ENCODE results near the gene LRRC8C. TPM values are rescaled to one million over a fixed set of nuclear protein-coding genes. Genes with fewer than 3 reads are reported as not detected.
"Not testable (repeated sequence)": the region's sequence is repeated elsewhere in the genome, so short reads cannot be mapped to it uniquely, and the experiment has no call there.

LRRC8C gene
- total RNA-seq, 2 donors from 2014 or later = 15.8 to 25.4 TPM

GRCh38 chr1:89610457-89611011, 22.4 kb upstream of the LRRC8C start:
- H3K4me1 Mint-ChIP-seq (ENCODE audit: low read depth in 2 of 2) = peaks cover 55 to 79% of the 10 kb centered on the region in 2 donors
- no peak for DNase-seq (ENCODE audit: low spot score)

GRCh38 chr1:89611721-89612120, 21.2 kb upstream of the LRRC8C start:
- H3K4me3 Mint-ChIP-seq = peak overlapping the region; percentile 87
- H3K27me3 Mint-ChIP-seq = peaks cover 0 to 4% of the 10 kb centered on the region in 2 donors
- H3K4me1 Mint-ChIP-seq (ENCODE audit: low read depth in 2 of 2) = peaks cover 48 to 67% of the 10 kb centered on the region in 2 donors
- H3K36me3 Mint-ChIP-seq = no peaks in the 10 kb centered on the region
- H3K27ac Mint-ChIP-seq = peak overlapping the region; percentile 81 to 89
- ATAC-seq = peak; percentile 85 to 91
- H3K9me3 Mint-ChIP-seq = no peaks in the 10 kb centered on the region
- no peak for DNase-seq (ENCODE audit: low spot score)

More at GRCh38 chr1:89610457-89611011, 22.4 kb upstream of the LRRC8C start:
- H3K4me3 Mint-ChIP-seq = peak overlapping the region; percentile 87
- peak; percentile 17 to 21 for ATAC-seq
- peaks cover 0 to 4% of the 10 kb centered on the region in 2 donors for H3K27me3 Mint-ChIP-seq
- H3K9me3 Mint-ChIP-seq = no peaks in the 10 kb centered on the region
- no peaks in the 10 kb centered on the region for H3K36me3 Mint-ChIP-seq
- H3K27ac Mint-ChIP-seq = peak overlapping the region; percentile 81 to 89

GRCh38 chr1:89613928-89614327, 19.0 kb upstream of the LRRC8C start:
- H3K27me3 Mint-ChIP-seq = peaks cover 0 to 4% of the 10 kb centered on the region in 2 donors
- H3K27ac Mint-ChIP-seq = peak overlapping the region in 1 of 2 donors; percentile 24
- no peaks in the 10 kb centered on the region for H3K36me3 Mint-ChIP-seq
- ATAC-seq = no peak
- no peak for DNase-seq (ENCODE audit: low spot score)
- H3K9me3 Mint-ChIP-seq = no peaks in the 10 kb centered on the region
- no peak overlapping the region for H3K4me3 Mint-ChIP-seq
- H3K4me1 Mint-ChIP-seq (ENCODE audit: low read depth in 2 of 2) = peaks cover 29 to 45% of the 10 kb centered on the region in 2 donors

GRCh38 chr1:89615676-89616598, 17.0 kb upstream of the LRRC8C start:
- no peak overlapping the region for H3K4me3 Mint-ChIP-seq
- peaks cover 23 to 37% of the 10 kb centered on the region in 2 donors for H3K4me1 Mint-ChIP-seq (ENCODE audit: low read depth in 2 of 2)

GRCh38 chr1:89616844-89617627, 15.9 kb upstream of the LRRC8C start:
- peaks cover 19 to 28% of the 10 kb centered on the region in 2 donors for H3K4me1 Mint-ChIP-seq (ENCODE audit: low read depth in 2 of 2)
- DNase-seq (ENCODE audit: low spot score) = no peak
- no peak overlapping the region for H3K27ac Mint-ChIP-seq
- no peaks in the 10 kb centered on the region for H3K36me3 Mint-ChIP-seq
- peaks cover 0 to 4% of the 10 kb centered on the region in 2 donors for H3K27me3 Mint-ChIP-seq
- H3K4me3 Mint-ChIP-seq = no peak overlapping the region
- H3K9me3 Mint-ChIP-seq = no peaks in the 10 kb centered on the region
- ATAC-seq = no peak

More at GRCh38 chr1:89615676-89616598, 17.0 kb upstream of the LRRC8C start:
- ATAC-seq (no peak), DNase-seq (ENCODE audit: low spot score) (no peak)
- Mint-ChIP-seq H3K36me3 (no peaks in the 10 kb centered on the region), H3K27ac (peak overlapping the region in 1 of 2 donors; percentile 53), H3K9me3 (no peaks in the 10 kb centered on the region), H3K27me3 (peaks cover 0 to 4% of the 10 kb centered on the region in 2 donors)

GRCh38 chr1:89620664-89621063, 12.3 kb upstream of the LRRC8C start:
- peak overlapping the region; percentile 1 to 42 for H3K27ac Mint-ChIP-seq
- ATAC-seq = no peak
- no peaks in the 10 kb centered on the region for H3K27me3 Mint-ChIP-seq
- DNase-seq (ENCODE audit: low spot score) = no peak
- peaks cover 6% of the 10 kb centered on the region in 2 donors for H3K4me1 Mint-ChIP-seq (ENCODE audit: low read depth in 2 of 2)
- H3K9me3 Mint-ChIP-seq = no peaks in the 10 kb centered on the region
- peak overlapping the region; percentile 36 for H3K4me3 Mint-ChIP-seq
- H3K36me3 Mint-ChIP-seq = no peaks in the 10 kb centered on the region

- Mint-ChIP-seq H3K9me3 (no peaks in the 10 kb centered on the region), H3K36me3 (no peaks in the 10 kb centered on the region), H3K27me3 (no peaks in the 10 kb centered on the region), H3K27ac (peak overlapping the region in 1 of 2 donors; percentile 35), H3K4me3 (no peak overlapping the region), H3K4me1 (ENCODE audit: low read depth in 2 of 2) (peaks cover 9 to 11% of the 10 kb centered on the region in 2 donors)
- DNase-seq (ENCODE audit: low spot score) (no peak), ATAC-seq (no peak)
These were observed 10.0 kb upstream of the LRRC8C start for GRCh38 chr1:89622895-89623294.

- Mint-ChIP-seq H3K9me3 (no peaks in the 10 kb centered on the region), H3K27ac (no peak overlapping the region), H3K36me3 (no peaks in the 10 kb centered on the region), H3K4me1 (ENCODE audit: low read depth in 2 of 2) (peaks cover 9 to 21% of the 10 kb centered on the region in 2 donors), H3K4me3 (no peak overlapping the region), H3K27me3 (no peaks in the 10 kb centered on the region)
- no peak for DNase-seq (ENCODE audit: low spot score)
- no peak for ATAC-seq
These were observed 8.6 kb upstream of the LRRC8C start for GRCh38 chr1:89624314-89624713.

- Mint-ChIP-seq H3K36me3 (no peaks in the 10 kb centered on the region), H3K4me1 (ENCODE audit: low read depth in 2 of 2) (peaks cover 9 to 25% of the 10 kb centered on the region in 2 donors), H3K4me3 (no peak overlapping the region), H3K27me3 (no peaks in the 10 kb centered on the region), H3K9me3 (no peaks in the 10 kb centered on the region), H3K27ac (no peak overlapping the region)
- ATAC-seq (no peak), DNase-seq (ENCODE audit: low spot score) (no peak)
These were observed 8.1 kb upstream of the LRRC8C start for GRCh38 chr1:89624715-89625323.

- no peak overlapping the region for H3K27ac Mint-ChIP-seq
- no peak overlapping the region for H3K4me3 Mint-ChIP-seq
- peaks cover 18 to 41% of the 10 kb centered on the region in 2 donors for H3K4me1 Mint-ChIP-seq (ENCODE audit: low read depth in 2 of 2)
- DNase-seq (ENCODE audit: low spot score) (no peak), ATAC-seq (no peak)
- H3K27me3 Mint-ChIP-seq = no peaks in the 10 kb centered on the region
- no peaks in the 10 kb centered on the region for H3K36me3 Mint-ChIP-seq
- no peaks in the 10 kb centered on the region for H3K9me3 Mint-ChIP-seq
These were observed 5.3 kb upstream of the LRRC8C start for GRCh38 chr1:89627596-89627962.

- no peak for DNase-seq (ENCODE audit: low spot score)
- Mint-ChIP-seq H3K9me3 (no peaks in the 10 kb centered on the region), H3K27me3 (no peaks in the 10 kb centered on the region), H3K27ac (peak overlapping the region in 1 of 2 donors; percentile 10), H3K4me1 (ENCODE audit: low read depth in 2 of 2) (peaks cover 22 to 45% of the 10 kb centered on the region in 2 donors), H3K36me3 (no peaks in the 10 kb centered on the region), H3K4me3 (no peak overlapping the region)
- ATAC-seq = no peak
These were observed 3.8 kb upstream of the LRRC8C start for GRCh38 chr1:89629146-89629545.

- not testable (repeated sequence) for H3K9me3 Mint-ChIP-seq; H3K4me3 Mint-ChIP-seq; DNase-seq (ENCODE audit: low spot score); ATAC-seq; H3K27me3 Mint-ChIP-seq; H3K36me3 Mint-ChIP-seq; H3K27ac Mint-ChIP-seq
- peaks cover 25 to 50% of the 10 kb centered on the region in 2 donors for H3K4me1 Mint-ChIP-seq (ENCODE audit: low read depth in 2 of 2)
These were observed 3.3 kb upstream of the LRRC8C start for GRCh38 chr1:89629600-89629999.

GRCh38 chr1:89630048-89630447, 2.9 kb upstream of the LRRC8C start:
- Mint-ChIP-seq H3K4me3 (no peak overlapping the region), H3K27me3 (no peaks in the 10 kb centered on the region), H3K9me3 (no peaks in the 10 kb centered on the region), H3K36me3 (no peaks in the 10 kb centered on the region), H3K27ac (no peak overlapping the region), H3K4me1 (ENCODE audit: low read depth in 2 of 2) (peaks cover 27 to 53% of the 10 kb centered on the region in 2 donors)
- DNase-seq (ENCODE audit: low spot score) (no peak), ATAC-seq (no peak)
